Breast epithelium (tissue), 3 donors: ENCODE measurements around the gene ASB11.

Source experiments
- POLR2A ChIP-seq: fragments of 450-650 bp; IDR thresholded peaks from one replicate; pipeline ENCODE4 v1.6.1; 2016; ENCODE audit warnings: antibody characterized with exemption, mild to moderate bottlenecking, moderate library complexity
- POLR2AphosphoS5 ChIP-seq, 3 donors: sonication (generic); formaldehyde crosslinking; IDR thresholded peaks; one replicate each; pipeline ENCODE4 v1.6.1; 2017; ENCODE audit warnings: antibody characterized with exemption in 3 of 3
- TF ChIP-seq, protein P1 (sequence below), 3 donors: fragments of 450-650 bp; IDR thresholded peaks; one replicate each; pipeline ENCODE4 v1.5.1; 2016 to 2017; ENCODE audit warnings: antibody characterized with exemption in 3 of 3, mild to moderate bottlenecking in 3 of 3, moderate library complexity in 3 of 3

DNA sequence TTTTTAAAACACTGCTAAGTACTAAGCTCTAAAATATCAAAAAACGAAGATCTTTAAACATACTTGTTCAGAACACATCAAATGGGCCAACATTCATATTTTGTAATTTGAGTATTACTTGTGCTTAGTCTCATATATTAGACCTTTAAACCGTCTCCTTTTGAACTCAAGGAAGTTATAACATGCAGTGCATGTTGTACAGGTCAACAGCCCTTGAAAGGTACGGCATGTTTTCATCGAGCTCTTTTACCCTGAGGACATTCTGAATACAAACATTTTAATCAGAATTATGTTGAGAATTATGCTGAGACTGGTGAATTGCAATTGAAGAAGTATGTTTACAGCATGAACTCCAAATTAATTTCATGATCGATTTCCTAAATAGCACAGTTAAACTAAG lies 7.0 kb upstream of the ASB11 start:
- TF ChIP-seq, protein P1, sequence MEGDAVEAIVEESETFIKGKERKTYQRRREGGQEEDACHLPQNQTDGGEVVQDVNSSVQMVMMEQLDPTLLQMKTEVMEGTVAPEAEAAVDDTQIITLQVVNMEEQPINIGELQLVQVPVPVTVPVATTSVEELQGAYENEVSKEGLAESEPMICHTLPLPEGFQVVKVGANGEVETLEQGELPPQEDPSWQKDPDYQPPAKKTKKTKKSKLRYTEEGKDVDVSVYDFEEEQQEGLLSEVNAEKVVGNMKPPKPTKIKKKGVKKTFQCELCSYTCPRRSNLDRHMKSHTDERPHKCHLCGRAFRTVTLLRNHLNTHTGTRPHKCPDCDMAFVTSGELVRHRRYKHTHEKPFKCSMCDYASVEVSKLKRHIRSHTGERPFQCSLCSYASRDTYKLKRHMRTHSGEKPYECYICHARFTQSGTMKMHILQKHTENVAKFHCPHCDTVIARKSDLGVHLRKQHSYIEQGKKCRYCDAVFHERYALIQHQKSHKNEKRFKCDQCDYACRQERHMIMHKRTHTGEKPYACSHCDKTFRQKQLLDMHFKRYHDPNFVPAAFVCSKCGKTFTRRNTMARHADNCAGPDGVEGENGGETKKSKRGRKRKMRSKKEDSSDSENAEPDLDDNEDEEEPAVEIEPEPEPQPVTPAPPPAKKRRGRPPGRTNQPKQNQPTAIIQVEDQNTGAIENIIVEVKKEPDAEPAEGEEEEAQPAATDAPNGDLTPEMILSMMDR (IDR thresholded peaks at IDR 0.05) = no peak
- TF ChIP-seq POLR2A (no peak), POLR2AphosphoS5 (IDR thresholded peaks at IDR 0.05) (no peak)
